Astrocyte of the spinal cord (primary cell): ENCODE data around the gene TMED6.

ENCODE experiments used
- DNase-seq: peaks from one replicate; pipeline ENCODE4 v3.0.0; 2011; ENCODE audit warnings: low read depth, low spot score
- H3K4me3 ChIP-seq: 2 replicates; pipeline ENCODE4 v1.5.1; 2011; ENCODE audit warnings: low read depth, mild to moderate bottlenecking, low read length, moderate library complexity
- CTCF ChIP-seq: IDR thresholded peaks from 2 replicates; pipeline ENCODE4 v1.5.1; 2012; ENCODE audit warnings: low read depth, mild to moderate bottlenecking, low read length, inconsistent platforms
- in situ Hi-C: cut with HindIII; loops from 2 replicates; pipeline ENCODE4 v1.10.0; 2017; ENCODE audit warnings: low sequenced_read_pairs

The TMED6 gene

DNA sequence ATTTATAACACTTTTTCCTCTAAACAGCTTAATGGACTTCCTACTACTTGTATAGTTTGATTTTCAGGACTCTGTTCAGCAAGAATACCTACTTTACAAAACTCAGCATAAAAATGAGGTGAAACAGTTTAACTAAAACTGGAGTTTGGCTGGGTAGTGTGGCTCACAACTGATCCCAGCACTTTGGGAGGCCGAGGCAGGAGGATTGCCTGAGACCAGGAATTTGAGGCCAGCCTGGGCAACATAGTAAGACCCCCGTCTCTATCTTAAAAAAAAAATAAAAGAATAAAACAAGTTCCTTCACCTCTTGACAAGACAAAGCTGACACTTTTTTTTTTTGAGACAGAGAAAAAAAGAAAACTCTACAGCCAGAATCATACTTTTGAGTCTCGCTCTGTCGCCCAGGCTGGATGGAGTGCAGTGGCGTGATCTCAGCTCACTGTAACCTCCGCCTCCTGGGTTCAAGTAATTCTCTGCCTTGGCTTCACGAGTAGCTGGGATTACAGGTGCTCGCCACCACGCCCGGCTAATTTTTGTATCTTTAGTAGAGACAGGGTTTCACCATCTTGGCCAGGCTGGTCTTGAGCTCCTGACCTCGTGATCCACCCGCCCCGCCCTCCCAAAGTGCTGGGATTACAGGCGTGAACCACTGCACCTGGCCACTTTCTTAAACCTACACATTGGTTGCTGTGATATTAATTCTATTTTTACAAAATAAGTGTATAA lies 23.8 kb downstream of the TMED6 start:
- no peak overlapping the region for H3K4me3 ChIP-seq
- no peak for DNase-seq
- no peak for TF ChIP-seq CTCF
- in situ Hi-C loops: no loop called here

- H3K4me3 ChIP-seq: no peak overlapping the region
- no peak for TF ChIP-seq CTCF
- DNase-seq: no peak
- in situ Hi-C loops: no loop called here
Observed at GRCh38 chr16:69326172-69326873, 25.3 kb downstream of the TMED6 start.

DNA sequence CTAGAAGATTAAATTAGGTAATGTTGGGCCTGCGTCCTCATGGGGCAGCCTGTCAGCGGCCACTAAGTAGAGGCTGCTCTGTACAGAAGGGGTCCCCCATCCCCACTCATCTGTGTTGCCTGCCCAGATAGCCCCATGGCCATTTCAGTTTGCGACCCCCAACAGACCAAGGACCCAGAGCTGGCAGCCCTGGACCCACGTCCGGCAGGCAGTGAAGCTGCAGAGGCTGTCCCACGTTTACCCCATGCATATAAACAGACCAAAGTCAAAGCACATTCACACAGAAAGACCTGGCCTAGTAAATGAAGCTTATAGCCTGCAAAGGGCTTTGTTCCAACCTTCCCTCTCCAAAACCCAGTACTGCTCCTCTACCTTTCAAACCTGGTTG lies 25.8 kb downstream of the TMED6 start:
- no peak for DNase-seq
- in situ Hi-C loops: no loop called here
- H3K4me3 ChIP-seq: no peak overlapping the region
- TF ChIP-seq CTCF: no peak

GRCh38 chr16:69324585-69325253 lies 26.9 kb downstream of the TMED6 start:
- TF ChIP-seq CTCF: no peak
- no peak overlapping the region for H3K4me3 ChIP-seq
- in situ Hi-C loops: no loop called here
- DNase-seq: no peak

DNA sequence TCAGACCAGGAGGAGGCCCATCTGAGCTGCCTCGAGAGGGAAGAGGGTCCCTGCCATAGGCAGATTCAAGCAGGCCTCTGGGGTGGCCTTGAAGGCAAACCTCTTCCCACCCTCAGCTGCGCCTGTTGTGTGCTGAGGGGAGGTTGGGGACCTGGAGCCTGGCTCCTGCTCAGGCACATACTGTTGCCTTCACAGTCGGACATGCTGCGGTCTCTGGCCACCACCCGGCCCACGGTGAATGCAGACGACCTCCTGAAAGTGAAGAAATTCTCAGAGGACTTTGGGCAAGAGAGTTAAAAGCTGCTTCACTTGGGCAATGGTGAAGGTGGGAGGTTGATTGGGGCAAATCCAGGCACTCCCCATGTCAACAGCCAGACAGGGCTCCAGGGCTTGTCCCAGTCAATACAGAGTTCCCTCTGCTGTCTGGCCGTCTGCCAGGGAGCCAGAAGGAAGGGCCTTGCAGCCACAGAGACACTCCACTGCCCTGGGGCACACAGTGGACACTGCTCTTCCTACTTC lies 27.5 kb downstream of the TMED6 start:
- H3K4me3 ChIP-seq: no peak overlapping the region
- in situ Hi-C loops: no loop called here
- no peak for DNase-seq
- TF ChIP-seq CTCF: no peak

DNA sequence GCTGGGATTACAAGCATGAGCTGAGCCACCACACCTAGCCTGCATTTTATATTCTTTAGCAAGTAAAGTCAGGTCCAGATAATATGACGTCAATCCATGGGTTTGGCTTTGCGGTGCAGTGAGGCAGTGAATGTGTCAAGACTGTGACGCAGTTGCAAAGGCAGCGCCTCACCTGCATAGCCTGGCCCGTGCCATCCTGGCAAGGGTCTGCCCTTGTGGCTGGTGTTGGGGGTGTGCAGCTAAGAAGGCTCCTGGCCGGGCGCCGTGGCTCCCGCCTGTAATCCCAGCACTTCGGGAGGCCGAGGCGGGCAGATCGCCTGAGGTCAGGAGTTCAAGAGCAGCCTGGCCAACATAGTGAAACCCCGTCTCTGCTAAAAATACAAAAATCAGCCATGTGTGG lies 28.2 kb downstream of the TMED6 start:
- TF ChIP-seq CTCF: no peak
- in situ Hi-C loops: no loop called here

More for the DNA sequence above, 28.2 kb downstream of the TMED6 start:
- DNase-seq: no peak
- no peak overlapping the region for H3K4me3 ChIP-seq
